ENCODE measurements around the gene SMURF1.

The SMURF1 gene

GRCh38 chr7:99098824-99099498, 44.9 kb downstream of the SMURF1 start:
- H3K4me1 Mint-ChIP-seq: peaks cover 22% of the 10 kb centered on the region
- peaks cover 14 to 18% of the 10 kb centered on the region in 2 donors for H3K9me3 Mint-ChIP-seq
- H3K27me3 Mint-ChIP-seq: no peaks in the 10 kb centered on the region
- ATAC-seq: no peak
- DNase-seq: no peak
- H3K4me3 Mint-ChIP-seq: no peak overlapping the region
- H3K27ac Mint-ChIP-seq: no peak overlapping the region

GRCh38 chr7:99098286-99098823, 45.6 kb downstream of the SMURF1 start:
- Mint-ChIP-seq H3K27ac (no peak overlapping the region), H3K9me3 (peaks cover 14 to 18% of the 10 kb centered on the region in 2 donors), H3K4me3 (no peak overlapping the region), H3K4me1 (peaks cover 22% of the 10 kb centered on the region), H3K27me3 (no peaks in the 10 kb centered on the region)
- no peak for ATAC-seq
- DNase-seq: no peak

- Mint-ChIP-seq H3K9me3 (peaks cover 14 to 18% of the 10 kb centered on the region in 2 donors), H3K27ac (no peak overlapping the region), H3K4me1 (peaks cover 16% of the 10 kb centered on the region), H3K4me3 (no peak overlapping the region), H3K27me3 (no peaks in the 10 kb centered on the region)
- ATAC-seq: no peak
- DNase-seq: no peak
Observed at GRCh38 chr7:99097730-99098129, 46.2 kb downstream of the SMURF1 start.

GRCh38 chr7:99096124-99096887, 47.6 kb downstream of the SMURF1 start:
- no peak overlapping the region for H3K27ac Mint-ChIP-seq
- DNase-seq (no peak), ATAC-seq (no peak)
- H3K9me3 Mint-ChIP-seq: peaks cover 14 to 18% of the 10 kb centered on the region in 2 donors
- no peaks in the 10 kb centered on the region for H3K27me3 Mint-ChIP-seq
- peaks cover 20% of the 10 kb centered on the region for H3K4me1 Mint-ChIP-seq
- H3K4me3 Mint-ChIP-seq: no peak overlapping the region

- peaks cover 23% of the 10 kb centered on the region for H3K4me1 Mint-ChIP-seq
- H3K4me3 Mint-ChIP-seq: no peak overlapping the region
- no peak overlapping the region for H3K27ac Mint-ChIP-seq
- no peak for ATAC-seq
- H3K27me3 Mint-ChIP-seq: no peaks in the 10 kb centered on the region
- no peak for DNase-seq
- H3K9me3 Mint-ChIP-seq: peaks cover 14 to 18% of the 10 kb centered on the region in 2 donors
Observed at GRCh38 chr7:99095698-99096097, 48.2 kb downstream of the SMURF1 start.

- H3K27me3 Mint-ChIP-seq: no peaks in the 10 kb centered on the region
- peak overlapping the region in 1 of 2 donors; percentile 58 for H3K27ac Mint-ChIP-seq
- no peak overlapping the region for H3K4me3 Mint-ChIP-seq
- ATAC-seq (no peak), DNase-seq (no peak)
- H3K4me1 Mint-ChIP-seq: peaks cover 31% of the 10 kb centered on the region
- H3K9me3 Mint-ChIP-seq: peaks cover 14 to 18% of the 10 kb centered on the region in 2 donors
Observed at GRCh38 chr7:99094401-99094800, 49.5 kb downstream of the SMURF1 start.

GRCh38 chr7:99092064-99092720, 51.7 kb downstream of the SMURF1 start:
- peak overlapping the region in 1 of 2 donors; percentile 21 for H3K27ac Mint-ChIP-seq
- ATAC-seq: no peak
- no peaks in the 10 kb centered on the region for H3K9me3 Mint-ChIP-seq
- H3K4me3 Mint-ChIP-seq: no peak overlapping the region
- DNase-seq: no peak
- H3K4me1 Mint-ChIP-seq: peaks cover 26% of the 10 kb centered on the region
- H3K27me3 Mint-ChIP-seq: no peaks in the 10 kb centered on the region

- H3K9me3 Mint-ChIP-seq: peaks cover 0 to 8% of the 10 kb centered on the region in 2 donors
- H3K4me3 Mint-ChIP-seq: no peak overlapping the region
- H3K27me3 Mint-ChIP-seq: no peaks in the 10 kb centered on the region
- ATAC-seq (no peak), DNase-seq (no peak)
- H3K27ac Mint-ChIP-seq: no peak overlapping the region
- H3K4me1 Mint-ChIP-seq: peaks cover 17% of the 10 kb centered on the region
Observed at GRCh38 chr7:99090771-99091542, 53.0 kb downstream of the SMURF1 start.

- DNase-seq: no peak
- Mint-ChIP-seq H3K27me3 (no peaks in the 10 kb centered on the region), H3K9me3 (peaks cover 0 to 8% of the 10 kb centered on the region in 2 donors), H3K4me1 (peaks cover 17% of the 10 kb centered on the region), H3K27ac (no peak overlapping the region), H3K4me3 (no peak overlapping the region)
- no peak for ATAC-seq
Observed at GRCh38 chr7:99089914-99090629, 53.8 kb downstream of the SMURF1 start.

GRCh38 chr7:99086944-99087343, 57.0 kb downstream of the SMURF1 start:
- Mint-ChIP-seq H3K27me3 (no peaks in the 10 kb centered on the region), H3K9me3 (peaks cover 0 to 8% of the 10 kb centered on the region in 2 donors), H3K27ac (no peak overlapping the region), H3K4me3 (no peak overlapping the region), H3K4me1 (peaks cover 17% of the 10 kb centered on the region)
- ATAC-seq (no peak), DNase-seq (no peak)

GRCh38 chr7:99086532-99086931, 57.4 kb downstream of the SMURF1 start:
- Mint-ChIP-seq H3K4me1 (peaks cover 13% of the 10 kb centered on the region), H3K27me3 (no peaks in the 10 kb centered on the region), H3K27ac (no peak overlapping the region), H3K9me3 (peaks cover 0 to 8% of the 10 kb centered on the region in 2 donors), H3K4me3 (no peak overlapping the region)
- ATAC-seq (no peak), DNase-seq (no peak)

- H3K4me1 Mint-ChIP-seq: peaks cover 22% of the 10 kb centered on the region
- no peak for ATAC-seq
- no peaks in the 10 kb centered on the region for H3K27me3 Mint-ChIP-seq
- H3K4me3 Mint-ChIP-seq: no peak overlapping the region
- no peak overlapping the region for H3K27ac Mint-ChIP-seq
- no peak for DNase-seq
- H3K9me3 Mint-ChIP-seq: peaks cover 0 to 8% of the 10 kb centered on the region in 2 donors
Observed at GRCh38 chr7:99083733-99084132, 60.2 kb downstream of the SMURF1 start.

- Mint-ChIP-seq H3K4me1 (peaks cover 27% of the 10 kb centered on the region), H3K4me3 (no peak overlapping the region), H3K27ac (peak overlapping the region in 1 of 2 donors; percentile 57), H3K27me3 (no peaks in the 10 kb centered on the region), H3K9me3 (peaks cover 0 to 8% of the 10 kb centered on the region in 2 donors)
- DNase-seq: no peak
- ATAC-seq: no peak
Observed at GRCh38 chr7:99083068-99083651, 60.7 kb downstream of the SMURF1 start.

GRCh38 chr7:99080679-99081078, 63.2 kb downstream of the SMURF1 start:
- peaks cover 35% of the 10 kb centered on the region for H3K4me1 Mint-ChIP-seq
- H3K27me3 Mint-ChIP-seq: no peaks in the 10 kb centered on the region
- no peak overlapping the region for H3K27ac Mint-ChIP-seq
- ATAC-seq (no peak), DNase-seq (no peak)
- H3K9me3 Mint-ChIP-seq: no peaks in the 10 kb centered on the region
- H3K4me3 Mint-ChIP-seq: no peak overlapping the region

Measured in stimulated activated naive CD8-positive, alpha-beta T cell treated with anti-CD3 and anti-CD28 coated beads, Interleukin-15, amount 100 ng/mL, for 72 hours (primary cell).